OCI-LY3 (cell line): ENCODE data around the gene NCEH1.

Experiments
- H2AFZ ChIP-seq: fragments of 200-600, 300-600 bp; shearing (Covaris generic); 2 replicates; pipeline ENCODE4 v1.6.0; 2014; ENCODE audit warnings: antibody characterized with exemption, low read depth, low read length
- H3K27ac ChIP-seq: fragments of 200-600, 300-600 bp; sonication (generic); 2 replicates; pipeline ENCODE4 v1.5.1; 2014; ENCODE audit warnings: mild to moderate bottlenecking, low read length, moderate library complexity, mixed read lengths
- H3K27me3 ChIP-seq: fragments of 200-600, 300-600 bp; sonication (generic); 2 replicates; pipeline ENCODE4 v1.6.1; 2014; ENCODE audit warnings: low read depth, low read length, mixed read lengths
- H3K36me3 ChIP-seq: fragments of 200-600, 300-600 bp; sonication (generic); replicated peaks from 2 replicates; pipeline ENCODE3; 2014; ENCODE audit warnings: low read depth, low read length, mixed read lengths
- H3K4me1 ChIP-seq: fragments of 300-600, 200-600 bp; sonication (generic); 2 replicates; pipeline ENCODE4 v1.6.1; 2014; ENCODE audit warnings: low read length, mixed read lengths
- H3K4me2 ChIP-seq: fragments of 200-600, 300-600 bp; sonication (generic); 2 replicates; pipeline ENCODE4 v1.6.1; 2014; ENCODE audit warnings: low read length, mixed read lengths
- H3K4me3 ChIP-seq: fragments of 300-600, 200-600 bp; sonication (generic); 2 replicates; pipeline ENCODE4 v1.5.1; 2014; ENCODE audit warnings: antibody characterized with exemption, mild to moderate bottlenecking, low read length, moderate library complexity
- H3K79me2 ChIP-seq: fragments of 300-600, 200-600 bp; shearing (Covaris generic); 2 replicates; pipeline ENCODE4 v1.6.1; 2014; ENCODE audit warnings: mild to moderate bottlenecking, low read length, mixed read lengths
- H3K9ac ChIP-seq: fragments of 300-600, 200-600 bp; shearing (Covaris generic); 2 replicates; pipeline ENCODE4 v1.6.0; 2014; ENCODE audit warnings: mild to moderate bottlenecking, low read length, moderate library complexity
- H3K9me3 ChIP-seq: fragments of 200-600, 300-600 bp; shearing (Covaris generic); 2 replicates; pipeline ENCODE4 v1.6.1; 2014; ENCODE audit warnings: low read length, mixed read lengths; ENCODE audit not compliant: insufficient read depth
- H4K20me1 ChIP-seq: fragments of 200-600, 300-600 bp; sonication (generic); 2 replicates; pipeline ENCODE4 v1.6.1; 2016; ENCODE audit warnings: low read length, mixed read lengths; ENCODE audit not compliant: insufficient read depth
- EZH2phosphoT487 ChIP-seq: fragments of 200-600 bp; shearing (Covaris generic); IDR thresholded peaks from 2 replicates; pipeline ENCODE4 v1.6.1; 2018; ENCODE audit warnings: antibody characterized with exemption, mixed run types, low read depth
- TF ChIP-seq, protein P1 (sequence below): fragments of 200-600, 300-600 bp; sonication (generic); IDR thresholded peaks from 2 replicates; pipeline ENCODE4 v1.5.1; 2014; ENCODE audit warnings: antibody characterized with exemption, low read length, low read depth

Gene NCEH1

DNA sequence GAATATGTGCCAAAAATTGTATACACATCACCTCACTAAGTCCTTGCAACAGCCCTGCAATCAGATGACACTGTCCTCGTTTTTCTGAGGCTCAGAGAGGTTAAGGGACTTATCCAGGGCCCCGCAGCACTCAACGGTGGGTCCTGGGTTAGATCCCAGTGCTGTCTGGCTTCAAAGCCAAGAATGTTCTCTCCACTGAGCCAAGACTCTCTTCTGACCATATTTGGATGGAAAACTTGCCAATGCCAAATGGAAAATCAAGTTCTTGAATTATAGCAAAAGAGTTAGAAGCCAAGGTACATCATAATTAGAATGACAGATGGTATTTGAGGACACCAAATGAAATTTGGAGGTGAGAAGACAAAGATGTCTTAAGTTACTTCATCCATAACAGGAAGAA, 75.9 kb downstream of the NCEH1 start:
- Histone ChIP-seq H3K36me3 (no peaks in the 10 kb centered on the region), H3K4me1 (peaks cover 12% of the 10 kb centered on the region), H3K27ac (no peak overlapping the region), H4K20me1 (no peaks in the 10 kb centered on the region), H3K4me2 (0 out of 2 replicates have a peak overlapping the region, but pooled peaks have one; percentile 54), H3K9me3 (no peaks in the 10 kb centered on the region), H2AFZ (no peak overlapping the region), H3K27me3 (no peaks in the 10 kb centered on the region), H3K4me3 (no peak overlapping the region), H3K9ac (no peak overlapping the region), H3K79me2 (no peaks in the 10 kb centered on the region)
- no peak for TF ChIP-seq EZH2phosphoT487
- TF ChIP-seq, protein P1, sequence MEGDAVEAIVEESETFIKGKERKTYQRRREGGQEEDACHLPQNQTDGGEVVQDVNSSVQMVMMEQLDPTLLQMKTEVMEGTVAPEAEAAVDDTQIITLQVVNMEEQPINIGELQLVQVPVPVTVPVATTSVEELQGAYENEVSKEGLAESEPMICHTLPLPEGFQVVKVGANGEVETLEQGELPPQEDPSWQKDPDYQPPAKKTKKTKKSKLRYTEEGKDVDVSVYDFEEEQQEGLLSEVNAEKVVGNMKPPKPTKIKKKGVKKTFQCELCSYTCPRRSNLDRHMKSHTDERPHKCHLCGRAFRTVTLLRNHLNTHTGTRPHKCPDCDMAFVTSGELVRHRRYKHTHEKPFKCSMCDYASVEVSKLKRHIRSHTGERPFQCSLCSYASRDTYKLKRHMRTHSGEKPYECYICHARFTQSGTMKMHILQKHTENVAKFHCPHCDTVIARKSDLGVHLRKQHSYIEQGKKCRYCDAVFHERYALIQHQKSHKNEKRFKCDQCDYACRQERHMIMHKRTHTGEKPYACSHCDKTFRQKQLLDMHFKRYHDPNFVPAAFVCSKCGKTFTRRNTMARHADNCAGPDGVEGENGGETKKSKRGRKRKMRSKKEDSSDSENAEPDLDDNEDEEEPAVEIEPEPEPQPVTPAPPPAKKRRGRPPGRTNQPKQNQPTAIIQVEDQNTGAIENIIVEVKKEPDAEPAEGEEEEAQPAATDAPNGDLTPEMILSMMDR: no peak

DNA sequence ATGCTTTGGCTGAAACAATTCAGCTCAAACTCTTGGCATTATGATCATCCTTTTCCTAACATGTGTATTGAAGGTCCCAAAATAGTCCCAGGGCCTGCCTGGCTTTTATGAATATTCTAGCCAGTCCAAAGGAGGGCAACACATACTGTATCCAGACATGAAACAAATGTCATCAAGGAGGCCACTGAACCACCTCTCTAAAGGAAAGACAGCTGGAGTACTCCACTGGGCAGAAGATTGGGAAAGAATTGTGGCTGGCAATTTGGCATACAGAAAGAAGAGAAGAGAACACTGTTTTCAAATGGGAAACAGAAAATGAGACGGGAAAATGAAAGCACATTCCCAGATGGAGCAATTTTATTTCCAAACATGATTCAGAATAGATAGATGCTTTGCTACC, 80.6 kb downstream of the NCEH1 start:
- H3K27ac ChIP-seq: no peak overlapping the region
- H3K9ac ChIP-seq: no peak overlapping the region
- no peak overlapping the region for H2AFZ ChIP-seq
- H3K4me3 ChIP-seq: no peak overlapping the region
- H3K9me3 ChIP-seq: no peaks in the 10 kb centered on the region
- peaks cover 6% of the 10 kb centered on the region for H3K4me1 ChIP-seq
- H3K36me3 ChIP-seq: no peaks in the 10 kb centered on the region
- H3K79me2 ChIP-seq: no peaks in the 10 kb centered on the region
- no peak overlapping the region for H3K4me2 ChIP-seq
- TF ChIP-seq, protein P1: no peak
- TF ChIP-seq EZH2phosphoT487: no peak
- H3K27me3 ChIP-seq: no peaks in the 10 kb centered on the region
- no peaks in the 10 kb centered on the region for H4K20me1 ChIP-seq

DNA sequence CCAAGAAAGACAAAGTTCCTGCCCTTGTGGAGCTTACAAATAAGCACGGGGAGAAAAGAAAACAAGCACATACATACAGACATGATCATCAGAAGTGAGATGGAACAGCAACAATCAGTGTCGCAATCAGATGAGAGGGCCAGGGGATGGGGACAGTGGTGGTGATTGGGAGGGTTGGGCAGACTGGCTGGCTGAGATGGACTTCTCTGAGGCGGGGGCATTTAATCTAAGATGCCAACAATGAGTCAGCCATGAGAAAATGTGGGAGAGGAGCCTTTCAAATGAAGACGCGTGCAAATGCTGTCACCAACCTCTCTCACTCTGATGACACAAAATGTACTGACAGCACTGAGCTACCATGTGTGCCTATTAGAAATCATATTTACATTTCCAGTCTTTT, 81.4 kb downstream of the NCEH1 start:
- H3K9me3 ChIP-seq: no peaks in the 10 kb centered on the region
- no peak overlapping the region for H3K4me3 ChIP-seq
- no peaks in the 10 kb centered on the region for H3K27me3 ChIP-seq
- H3K36me3 ChIP-seq: no peaks in the 10 kb centered on the region
- H3K27ac ChIP-seq: no peak overlapping the region
- no peaks in the 10 kb centered on the region for H4K20me1 ChIP-seq
- H3K79me2 ChIP-seq: no peaks in the 10 kb centered on the region
- H3K9ac ChIP-seq: no peak overlapping the region
- no peak overlapping the region for H2AFZ ChIP-seq
- H3K4me2 ChIP-seq: no peak overlapping the region
- TF ChIP-seq, protein P1: no peak
- TF ChIP-seq EZH2phosphoT487: no peak
- no peaks in the 10 kb centered on the region for H3K4me1 ChIP-seq

DNA sequence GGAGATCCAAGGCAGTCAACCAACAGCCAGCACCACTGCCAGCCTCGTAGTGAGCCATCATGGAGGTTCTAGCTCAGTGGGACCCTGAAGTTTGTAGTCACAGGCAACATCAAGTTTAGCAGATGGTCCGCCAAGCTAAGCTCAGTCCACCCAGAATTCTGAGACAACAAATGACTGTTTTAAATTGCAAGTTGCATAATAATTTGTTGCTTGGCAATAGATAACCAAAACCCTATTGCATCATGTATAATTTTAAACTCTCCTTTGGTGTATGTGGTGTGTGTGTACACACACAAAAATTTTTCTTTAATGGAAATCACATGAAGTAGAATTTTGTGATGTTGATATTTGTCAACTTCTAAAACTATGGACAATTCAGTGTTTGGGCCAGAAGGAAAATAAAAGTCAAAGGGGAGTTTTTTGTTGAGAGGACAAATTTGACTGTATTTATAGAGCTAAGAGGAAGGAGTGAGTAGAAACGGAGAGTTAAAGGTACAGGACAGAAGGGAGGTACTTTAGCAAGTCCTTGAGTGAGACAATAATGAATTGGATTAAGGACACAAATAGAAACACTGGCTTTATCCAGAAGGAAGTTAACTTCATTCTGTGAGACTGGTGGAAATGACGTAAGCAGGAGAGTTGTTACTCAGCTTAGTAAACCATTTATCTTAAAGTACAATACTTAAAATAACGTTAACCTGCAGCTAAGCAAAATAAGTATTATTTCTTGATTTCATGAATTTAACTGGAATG, 83.6 kb downstream of the NCEH1 start:
- no peak overlapping the region for H3K4me3 ChIP-seq
- no peak overlapping the region for H2AFZ ChIP-seq
- H3K4me1 ChIP-seq: no peaks in the 10 kb centered on the region
- no peak overlapping the region for H3K27ac ChIP-seq
- H3K36me3 ChIP-seq: no peaks in the 10 kb centered on the region
- no peak overlapping the region for H3K9ac ChIP-seq
- no peak overlapping the region for H3K4me2 ChIP-seq
- H3K27me3 ChIP-seq: no peaks in the 10 kb centered on the region
- no peaks in the 10 kb centered on the region for H3K79me2 ChIP-seq
- no peaks in the 10 kb centered on the region for H4K20me1 ChIP-seq
- H3K9me3 ChIP-seq: no peaks in the 10 kb centered on the region
- no peak for TF ChIP-seq EZH2phosphoT487
- TF ChIP-seq, protein P1: no peak
